ENCODE data around the gene MRPS6.

The MRPS6 gene

GRCh38 chr21:34055615-34056014 lies 17.8 kb upstream of the MRPS6 start:
- Mint-ChIP-seq H3K27me3 (ENCODE audit: low read depth) (peaks cover 6% of the 10 kb centered on the region), H3K36me3 (ENCODE audit: low read depth) (no peaks in the 10 kb centered on the region), H3K9me3 (no peaks in the 10 kb centered on the region), H3K4me3 (no peak overlapping the region), H3K27ac (no peak overlapping the region), H3K4me1 (no peaks in the 10 kb centered on the region)
- TF ChIP-seq CTCF (IDR thresholded peaks at IDR 0.05; ENCODE audit: unreplicated experiment in 3 of 3), result no peak

- H3K9me3 Mint-ChIP-seq, result no peaks in the 10 kb centered on the region
- no peaks in the 10 kb centered on the region for H3K36me3 Mint-ChIP-seq (ENCODE audit: low read depth)
- peaks cover 7% of the 10 kb centered on the region for H3K27me3 Mint-ChIP-seq (ENCODE audit: low read depth)
- no peak for TF ChIP-seq CTCF (IDR thresholded peaks at IDR 0.05; ENCODE audit: unreplicated experiment in 3 of 3)
- no peaks in the 10 kb centered on the region for H3K4me1 Mint-ChIP-seq
- no peak overlapping the region for H3K4me3 Mint-ChIP-seq
- H3K27ac Mint-ChIP-seq, result no peak overlapping the region
Measured at GRCh38 chr21:34061983-34062382, 11.4 kb upstream of the MRPS6 start.

- H3K36me3 Mint-ChIP-seq (ENCODE audit: low read depth), result no peaks in the 10 kb centered on the region
Measured at GRCh38 chr21:34065027-34065426, 8.4 kb upstream of the MRPS6 start.

GRCh38 chr21:34071683-34072082 lies 1.7 kb upstream of the MRPS6 start:
- Mint-ChIP-seq H3K36me3 (ENCODE audit: low read depth) (peaks cover 6% of the 10 kb centered on the region), H3K4me3 (peak overlapping the region; percentile 77 to 85 (median 78)), H3K4me1 (peaks cover 24% of the 10 kb centered on the region), H3K27me3 (ENCODE audit: low read depth) (peaks cover 4% of the 10 kb centered on the region), H3K27ac (peak overlapping the region; percentile 32 to 72 (median 62)), H3K9me3 (no peaks in the 10 kb centered on the region)
- TF ChIP-seq CTCF (IDR thresholded peaks at IDR 0.05; ENCODE audit: unreplicated experiment in 3 of 3), result no peak

More at GRCh38 chr21:34065027-34065426, 8.4 kb upstream of the MRPS6 start:
- no peaks in the 10 kb centered on the region for H3K4me1 Mint-ChIP-seq
- no peak overlapping the region for H3K4me3 Mint-ChIP-seq
- no peak overlapping the region for H3K27ac Mint-ChIP-seq
- no peak for TF ChIP-seq CTCF (IDR thresholded peaks at IDR 0.05; ENCODE audit: unreplicated experiment in 3 of 3)
- no peaks in the 10 kb centered on the region for H3K9me3 Mint-ChIP-seq
- H3K27me3 Mint-ChIP-seq (ENCODE audit: low read depth), result peaks cover 7% of the 10 kb centered on the region

GRCh38 chr21:34072145-34073031 lies 990 bp upstream of the MRPS6 start:
- Mint-ChIP-seq H3K36me3 (ENCODE audit: low read depth) (peaks cover 12% of the 10 kb centered on the region), H3K4me1 (peaks cover 31% of the 10 kb centered on the region), H3K27me3 (ENCODE audit: low read depth) (no peaks in the 10 kb centered on the region), H3K4me3 (peak overlapping the region; percentile 77 to 85 (median 78)), H3K27ac (peak overlapping the region; percentile 32 to 72 (median 62)), H3K9me3 (no peaks in the 10 kb centered on the region)
- no peak for TF ChIP-seq CTCF (IDR thresholded peaks at IDR 0.05; ENCODE audit: unreplicated experiment in 3 of 3)
